Epithelial cell of esophagus (primary cell): ENCODE results near the gene KCNG4.

Experiments
- DNase-seq: peaks from one replicate; pipeline ENCODE4 v3.0.0; 2010; ENCODE audit warnings: low read depth
- H3K4me3 ChIP-seq: 2 replicates; pipeline ENCODE4 v1.5.1; 2011; ENCODE audit warnings: mild to moderate bottlenecking, low read length, control low read depth
- TF ChIP-seq, protein P1 (sequence below): IDR thresholded peaks from 2 replicates; pipeline ENCODE4 v1.5.1; 2011; ENCODE audit warnings: low read depth, mild to moderate bottlenecking, low read length, control low read depth, inconsistent platforms; ENCODE audit not compliant: insufficient read depth; ENCODE audit errors: missing control alignments

The KCNG4 gene

DNA sequence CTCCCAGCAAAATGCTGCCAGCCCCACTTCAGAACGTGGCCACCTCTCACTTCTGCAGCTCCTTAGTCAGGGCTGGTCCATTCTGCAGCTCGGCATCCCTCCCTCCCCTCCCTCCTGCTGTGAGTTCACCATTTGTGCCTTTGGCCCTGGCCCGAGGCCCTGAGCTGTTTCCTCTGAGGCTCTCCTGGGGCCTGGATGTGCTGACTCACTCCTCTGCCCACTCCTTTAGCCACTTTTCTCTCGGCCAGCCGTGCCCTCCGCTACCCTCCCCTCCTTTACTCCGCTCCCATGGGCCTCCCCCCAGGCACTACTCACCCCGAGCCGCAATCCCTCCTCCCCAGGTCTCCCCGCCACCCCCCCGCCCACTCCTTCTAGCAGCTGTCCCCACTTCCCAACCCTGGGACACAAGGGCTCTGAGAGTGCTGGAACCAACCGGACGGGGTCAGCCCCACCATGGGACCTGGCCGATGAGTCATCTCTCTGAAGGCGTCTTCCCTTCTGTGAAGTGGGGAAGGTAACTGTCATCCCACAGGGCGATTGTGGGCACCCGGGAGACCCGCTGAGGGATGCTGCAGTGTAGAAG is 11.5 kb downstream of the KCNG4 start:
- no peak overlapping the region for H3K4me3 ChIP-seq
- TF ChIP-seq, protein P1, sequence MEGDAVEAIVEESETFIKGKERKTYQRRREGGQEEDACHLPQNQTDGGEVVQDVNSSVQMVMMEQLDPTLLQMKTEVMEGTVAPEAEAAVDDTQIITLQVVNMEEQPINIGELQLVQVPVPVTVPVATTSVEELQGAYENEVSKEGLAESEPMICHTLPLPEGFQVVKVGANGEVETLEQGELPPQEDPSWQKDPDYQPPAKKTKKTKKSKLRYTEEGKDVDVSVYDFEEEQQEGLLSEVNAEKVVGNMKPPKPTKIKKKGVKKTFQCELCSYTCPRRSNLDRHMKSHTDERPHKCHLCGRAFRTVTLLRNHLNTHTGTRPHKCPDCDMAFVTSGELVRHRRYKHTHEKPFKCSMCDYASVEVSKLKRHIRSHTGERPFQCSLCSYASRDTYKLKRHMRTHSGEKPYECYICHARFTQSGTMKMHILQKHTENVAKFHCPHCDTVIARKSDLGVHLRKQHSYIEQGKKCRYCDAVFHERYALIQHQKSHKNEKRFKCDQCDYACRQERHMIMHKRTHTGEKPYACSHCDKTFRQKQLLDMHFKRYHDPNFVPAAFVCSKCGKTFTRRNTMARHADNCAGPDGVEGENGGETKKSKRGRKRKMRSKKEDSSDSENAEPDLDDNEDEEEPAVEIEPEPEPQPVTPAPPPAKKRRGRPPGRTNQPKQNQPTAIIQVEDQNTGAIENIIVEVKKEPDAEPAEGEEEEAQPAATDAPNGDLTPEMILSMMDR = no peak
- peak; percentile 10 for DNase-seq

DNA sequence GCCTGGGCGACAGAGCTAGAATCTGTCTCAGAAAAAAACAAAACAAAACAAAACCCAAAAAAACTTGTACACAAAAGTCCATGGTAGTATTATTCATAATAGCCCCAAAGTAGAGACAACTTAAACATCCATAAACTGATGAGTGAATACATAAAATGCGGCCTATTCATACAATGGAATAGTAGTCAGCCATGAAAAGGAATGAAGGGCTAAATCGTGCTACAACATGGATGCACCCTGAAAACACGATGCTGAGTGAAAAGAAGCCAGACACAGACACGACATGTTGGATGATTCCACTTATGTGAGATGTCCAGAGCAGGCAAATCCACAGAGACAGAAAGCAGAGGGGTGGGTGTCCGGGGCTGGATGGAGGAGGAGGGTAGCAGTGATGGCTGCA is 12.3 kb downstream of the KCNG4 start:
- TF ChIP-seq, protein P1 = no peak
- DNase-seq = no peak
- H3K4me3 ChIP-seq = no peak overlapping the region

DNA sequence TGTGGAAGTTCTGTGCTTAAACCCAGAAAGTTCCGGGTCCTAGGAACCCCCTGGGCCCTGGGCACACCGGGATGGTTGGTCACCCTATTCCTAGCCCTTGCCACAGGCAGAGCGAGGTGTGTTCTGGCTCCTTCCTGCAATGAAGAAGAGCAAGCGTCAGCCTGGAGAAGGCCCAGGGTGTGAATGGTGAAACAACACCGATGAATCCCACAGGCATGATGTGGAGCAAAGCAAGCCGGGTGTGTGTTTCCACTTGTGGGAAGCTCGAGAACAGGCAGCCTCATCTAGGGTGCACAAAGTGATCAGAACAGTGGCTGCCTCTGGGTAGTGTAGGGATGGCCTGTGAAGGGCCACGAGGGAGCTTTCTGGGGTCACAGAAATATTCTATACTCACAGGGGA is 13.8 kb downstream of the KCNG4 start:
- TF ChIP-seq, protein P1 = no peak
- no peak overlapping the region for H3K4me3 ChIP-seq
- no peak for DNase-seq

DNA sequence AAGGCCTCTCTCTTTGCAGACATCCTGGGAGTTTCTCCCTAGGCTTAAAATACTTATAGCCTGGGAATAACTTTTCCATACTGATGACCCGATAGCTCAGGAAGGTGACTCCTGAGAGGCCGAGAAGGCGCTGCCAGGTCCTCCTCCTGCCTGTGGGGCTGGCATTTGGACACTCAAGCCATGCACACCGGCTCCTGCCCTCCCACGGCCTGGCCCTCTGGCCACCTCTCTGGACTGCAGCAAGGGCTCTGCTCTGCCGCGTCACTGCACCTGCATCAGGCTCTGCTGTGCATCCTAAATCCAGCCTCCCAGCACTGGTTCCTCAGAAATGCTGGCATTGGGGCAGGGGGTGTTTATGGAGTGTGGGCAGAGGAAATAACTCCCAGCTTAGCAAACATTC is 14.2 kb downstream of the KCNG4 start:
- no peak for DNase-seq
- H3K4me3 ChIP-seq = no peak overlapping the region
- TF ChIP-seq, protein P1 = no peak

DNA sequence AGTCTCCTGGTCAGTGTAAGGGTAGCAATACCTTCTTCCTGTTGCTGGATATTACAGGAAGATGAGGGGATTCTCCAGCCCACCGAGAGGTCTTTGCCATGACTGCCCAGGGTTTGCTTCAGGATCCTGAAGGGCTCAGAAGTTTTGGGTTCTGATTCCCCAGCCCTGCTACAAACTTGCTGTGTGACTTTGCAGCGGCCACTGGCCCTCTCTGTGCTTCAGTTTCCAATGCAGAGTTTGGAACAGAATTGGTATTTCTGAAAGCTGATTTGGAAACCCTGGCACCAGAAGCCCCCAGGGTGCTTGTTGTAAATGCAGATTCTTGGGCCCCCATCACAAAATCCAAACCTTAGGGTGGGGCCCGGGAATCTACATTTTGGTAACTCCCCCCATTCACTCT is 14.7 kb downstream of the KCNG4 start:
- no peak for DNase-seq
- TF ChIP-seq, protein P1 = no peak

DNA sequence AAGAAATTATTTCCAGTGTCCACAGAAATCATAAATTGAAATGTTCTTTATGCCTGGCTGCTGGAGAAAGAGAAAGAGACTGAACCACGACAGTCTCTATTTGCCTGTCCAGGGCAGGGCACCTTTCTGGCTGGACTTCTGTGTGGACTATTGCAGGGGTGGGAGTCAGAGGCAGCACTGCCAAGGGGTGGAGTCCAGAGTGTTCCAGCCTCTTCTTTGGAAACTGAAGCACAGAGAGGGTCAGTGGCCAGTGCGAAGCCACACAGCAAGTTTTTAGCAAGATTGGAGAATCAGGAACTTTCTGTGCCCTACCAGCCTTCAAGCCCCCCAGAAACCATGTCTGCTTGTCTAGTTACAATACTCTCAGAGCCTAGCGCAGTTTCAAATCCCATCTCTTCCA is 15.3 kb downstream of the KCNG4 start:
- TF ChIP-seq, protein P1 = no peak
- no peak for DNase-seq
- H3K4me3 ChIP-seq = no peak overlapping the region

More for the DNA sequence above, 14.7 kb downstream of the KCNG4 start:
- no peak overlapping the region for H3K4me3 ChIP-seq

DNA sequence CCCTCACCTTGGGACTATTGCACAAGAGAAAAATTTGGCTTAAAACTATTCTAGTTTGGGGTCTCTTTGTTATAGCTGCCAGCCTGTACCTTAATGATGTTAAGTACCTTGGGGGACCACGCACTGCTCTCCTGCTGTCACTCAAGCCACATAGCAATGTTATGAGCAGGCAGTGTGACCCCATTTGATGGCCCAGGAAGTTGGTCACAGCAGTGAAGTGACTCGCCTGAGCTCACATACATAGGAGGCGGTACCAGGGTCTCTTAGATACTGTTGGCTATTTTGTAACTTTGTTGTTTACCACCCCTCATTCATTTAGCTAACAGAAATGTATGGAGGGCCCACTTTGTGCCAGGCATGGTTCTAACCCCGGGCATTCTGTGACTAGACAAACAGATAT is 16.4 kb downstream of the KCNG4 start:
- no peak for DNase-seq
- H3K4me3 ChIP-seq = no peak overlapping the region
- TF ChIP-seq, protein P1 = no peak
